GM19455 (cell line): ENCODE measurements around the gene L3MBTL4.
"Not testable (repeated sequence)": the region's sequence is repeated elsewhere in the genome, so short reads cannot be mapped to it uniquely, and the experiment has no call there.

Experiments used
- ATAC-seq: cut with Tn5 transposase; IDR thresholded peaks from one replicate; pipeline ENCODE4 v1.9.1; 2021; ENCODE audit not compliant: unreplicated experiment

L3MBTL4 gene

DNA sequence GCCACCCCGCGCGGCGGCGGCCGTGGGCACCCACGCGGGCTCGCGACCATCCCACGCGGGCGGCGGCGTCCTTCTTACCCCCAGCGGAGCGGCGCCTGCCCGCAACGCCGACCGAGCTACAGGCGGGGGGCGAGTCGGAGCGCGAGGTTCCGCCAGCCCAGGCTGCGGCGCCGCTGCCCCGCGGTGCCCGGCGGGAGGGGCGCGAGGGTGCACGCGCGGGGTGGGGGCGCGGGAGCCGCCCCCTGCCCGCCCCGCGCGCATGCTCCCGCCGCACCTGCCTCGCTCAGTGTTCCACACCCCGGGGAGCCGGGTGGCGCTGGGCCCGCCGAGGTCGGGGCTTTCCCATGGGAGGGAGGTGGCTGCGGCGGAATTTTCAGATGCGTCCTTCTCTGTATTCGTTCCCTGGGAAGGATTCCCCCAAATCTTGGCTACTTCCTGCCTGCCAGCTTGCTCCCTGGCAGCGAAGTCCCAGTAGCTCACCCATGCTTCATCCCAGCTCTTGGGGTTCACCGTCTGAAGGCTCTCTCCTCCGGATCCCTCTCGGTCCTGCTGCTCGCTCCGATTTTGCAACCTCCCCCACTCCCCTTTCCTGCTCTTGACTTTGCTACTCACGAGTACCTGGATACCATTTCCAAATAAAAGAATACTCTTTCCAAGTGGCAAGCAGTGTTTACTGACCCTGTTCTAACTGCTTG, at the start of gene L3MBTL4:
Gene L3MBTL4 (minus strand): TSS at position 189 of the 695 bp plus-strand sequence. CDS start 103,286 bp downstream, outside the sequence.
- peak; percentile 61 for ATAC-seq

DNA sequence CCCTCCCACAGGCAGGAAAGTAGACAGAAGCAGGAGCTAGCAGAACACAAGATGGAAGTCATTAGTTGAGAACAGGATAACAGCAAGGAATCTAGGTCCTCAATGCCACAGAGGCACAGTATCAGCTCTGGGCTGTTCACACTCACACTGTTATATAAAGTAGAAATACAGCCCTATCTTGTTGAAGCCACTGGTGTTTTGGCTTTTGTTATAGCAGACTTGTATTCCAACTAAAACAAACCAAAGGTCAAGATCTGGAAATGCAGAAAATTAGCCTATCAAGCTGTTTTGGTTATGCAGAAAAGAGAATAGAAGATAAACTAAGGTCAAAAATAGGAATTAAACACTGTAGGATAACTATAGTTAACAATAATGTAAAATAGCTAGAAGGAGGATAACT, 37.5 kb upstream of the L3MBTL4 start:
- ATAC-seq, result no peak

DNA sequence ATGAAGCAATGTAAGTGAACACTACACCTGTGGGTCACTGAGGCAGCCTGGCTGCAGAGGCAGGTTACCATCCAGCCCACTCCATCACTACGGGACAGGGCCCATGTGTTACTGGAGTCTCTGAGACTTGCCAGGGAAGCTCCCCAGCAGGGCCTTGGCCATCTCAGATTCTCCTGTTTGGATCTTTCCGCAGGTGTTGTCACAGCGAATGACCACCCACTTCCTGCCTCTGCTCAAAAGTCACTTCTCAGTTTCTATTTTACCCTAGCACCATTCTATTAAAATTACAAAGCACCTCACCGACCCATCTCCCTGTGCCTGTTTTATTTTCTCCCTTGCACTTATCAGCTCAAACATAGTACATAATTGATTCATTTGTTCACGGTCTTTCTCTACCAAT, 34.5 kb upstream of the L3MBTL4 start:
- peak; percentile 84 for ATAC-seq

DNA sequence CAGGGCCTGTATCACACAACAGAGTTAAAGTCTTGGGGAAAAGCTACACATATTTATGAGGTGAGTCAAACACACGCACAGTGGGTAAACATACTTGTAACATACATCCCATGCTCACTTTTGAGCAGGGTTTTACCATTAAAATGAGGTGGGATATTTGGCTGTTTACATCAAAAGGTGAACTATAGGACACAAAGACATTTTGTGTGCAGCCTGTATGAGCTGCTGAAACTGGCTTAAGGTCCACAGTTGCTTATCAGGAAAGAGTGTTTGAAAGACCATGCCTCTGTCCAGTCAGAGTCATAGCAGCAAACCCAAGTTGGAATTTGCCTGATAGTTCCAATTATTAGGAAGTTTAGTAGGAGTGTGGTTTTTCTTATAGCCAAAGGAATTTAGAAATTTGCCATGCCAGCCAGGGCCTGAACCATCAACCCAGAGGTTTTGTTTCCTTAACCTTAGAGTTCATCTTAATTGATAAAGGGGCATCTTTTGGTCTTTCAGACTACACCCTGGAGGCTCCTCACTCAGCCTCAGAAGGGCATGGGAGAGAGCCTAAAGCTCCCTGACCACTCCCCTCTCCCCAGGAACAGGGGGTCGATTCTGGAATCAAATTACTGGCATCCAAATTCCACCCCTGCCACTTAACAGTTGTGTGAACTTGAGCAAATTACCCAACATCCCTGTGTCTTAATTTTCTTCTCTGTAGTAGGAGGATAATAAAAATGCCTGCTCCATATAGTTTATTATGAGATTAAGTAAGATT, 29.9 kb upstream of the L3MBTL4 start:
- ATAC-seq, result no peak

DNA sequence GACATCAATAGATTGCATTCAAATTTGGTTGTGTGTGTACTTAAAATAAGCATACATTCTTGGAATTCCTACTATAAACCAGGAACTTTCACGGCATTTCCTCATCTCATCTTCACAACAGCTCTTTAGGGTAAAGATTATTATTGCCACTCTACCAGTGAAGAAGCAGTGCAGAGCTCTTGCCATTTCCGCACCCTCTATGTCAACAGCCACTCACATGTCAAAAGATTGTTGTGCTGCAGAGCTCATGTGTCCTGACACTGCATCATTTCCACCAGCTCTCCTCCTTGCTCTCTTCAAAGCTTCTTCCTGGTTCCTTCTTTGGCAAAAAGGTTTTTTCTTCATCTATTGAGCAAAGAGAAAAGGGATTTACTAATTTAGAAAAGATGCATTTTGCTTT, 26.5 kb upstream of the L3MBTL4 start:
- no peak for ATAC-seq

DNA sequence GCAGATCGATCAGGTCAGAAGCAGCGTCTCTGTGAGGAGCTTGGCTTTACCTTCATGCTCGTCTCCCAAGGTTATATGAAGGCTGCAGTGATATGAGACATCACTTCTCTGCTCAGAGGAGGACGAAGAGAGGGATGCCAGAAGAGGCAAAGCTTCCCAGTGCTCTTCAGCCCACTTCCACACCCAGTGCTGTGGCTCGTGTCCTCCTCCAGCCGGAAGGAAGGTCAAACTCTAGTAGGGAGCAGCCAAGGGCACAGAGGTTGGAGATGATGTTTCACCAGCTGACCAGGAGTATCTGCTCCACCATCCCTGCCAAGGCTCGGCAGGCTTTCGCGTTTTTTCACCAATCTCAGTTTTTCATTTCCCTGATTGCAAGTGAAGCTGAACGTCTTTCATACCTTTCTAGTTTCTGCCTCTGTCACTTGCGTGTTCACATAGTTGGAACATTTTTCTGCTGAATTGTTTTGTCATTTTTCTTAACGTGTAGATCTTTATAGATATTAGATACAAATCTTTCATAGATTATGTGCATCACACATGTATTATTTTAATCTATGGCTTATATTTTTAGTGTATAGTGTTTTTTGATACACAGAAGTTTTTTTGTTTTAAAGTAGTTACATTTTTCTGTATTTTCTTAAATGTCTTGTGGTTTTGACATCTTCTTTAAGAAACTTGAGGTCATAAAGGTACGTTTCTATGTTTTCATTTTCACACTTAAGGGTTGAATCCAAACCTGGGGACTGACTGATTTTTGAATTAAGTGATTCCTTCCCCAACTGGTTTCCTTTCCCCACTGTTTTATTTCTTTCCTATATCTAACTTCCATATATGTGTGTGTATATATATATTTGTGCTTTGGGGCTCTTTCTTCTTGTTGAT, 23.5 kb upstream of the L3MBTL4 start:
- ATAC-seq, result no peak

DNA sequence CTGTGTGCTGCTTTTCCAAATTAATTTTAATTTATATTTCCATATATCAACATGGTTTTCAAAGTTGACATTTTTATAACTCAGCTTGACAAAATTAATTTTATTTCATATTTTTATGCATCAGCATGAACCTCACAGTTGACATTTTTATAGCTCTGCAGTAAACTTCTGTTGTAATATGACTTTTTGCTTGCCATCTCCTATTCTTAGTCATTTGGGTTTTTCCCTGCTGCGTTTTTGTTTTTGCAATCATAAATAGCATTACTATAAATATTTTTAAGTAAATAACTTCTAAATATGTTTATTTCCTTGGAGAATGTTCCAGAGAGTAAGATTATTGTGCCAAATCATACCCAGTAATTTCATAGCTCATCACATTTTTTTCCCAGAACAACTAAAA, 21.0 kb upstream of the L3MBTL4 start:
- no peak for ATAC-seq

DNA sequence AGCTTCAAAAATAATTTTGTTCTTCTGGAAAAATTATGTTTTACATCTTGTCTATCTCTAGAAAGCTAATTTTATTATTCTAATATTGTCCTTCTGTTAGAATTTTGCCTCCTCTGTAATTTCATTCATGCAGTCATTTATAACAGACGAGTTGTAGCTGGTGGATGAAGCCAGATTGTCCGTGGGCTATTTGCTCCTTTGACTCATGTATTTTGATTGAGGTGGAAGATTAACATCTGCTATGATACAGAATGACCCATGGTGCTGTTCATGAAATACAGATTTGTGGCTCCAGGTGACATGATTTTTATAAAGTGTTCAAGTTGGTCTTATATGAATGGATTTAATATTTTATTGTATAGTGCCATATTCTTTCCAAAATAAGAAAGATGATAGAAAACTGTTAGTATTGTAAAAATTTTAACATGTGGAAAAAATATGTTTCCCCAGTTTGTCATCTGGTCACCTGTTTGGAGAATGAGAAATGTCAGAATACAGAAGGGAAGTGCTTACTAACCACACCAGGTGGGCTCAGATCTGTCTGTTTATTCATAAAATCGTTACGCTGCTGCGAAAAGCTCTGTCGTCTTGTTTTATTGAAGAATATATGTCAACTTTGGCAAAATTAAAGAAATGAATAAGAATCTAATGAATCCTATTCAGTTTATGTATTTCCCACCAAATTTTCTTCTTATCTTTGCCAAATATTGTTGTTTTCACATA, 20.4 kb upstream of the L3MBTL4 start:
- no peak for ATAC-seq

DNA sequence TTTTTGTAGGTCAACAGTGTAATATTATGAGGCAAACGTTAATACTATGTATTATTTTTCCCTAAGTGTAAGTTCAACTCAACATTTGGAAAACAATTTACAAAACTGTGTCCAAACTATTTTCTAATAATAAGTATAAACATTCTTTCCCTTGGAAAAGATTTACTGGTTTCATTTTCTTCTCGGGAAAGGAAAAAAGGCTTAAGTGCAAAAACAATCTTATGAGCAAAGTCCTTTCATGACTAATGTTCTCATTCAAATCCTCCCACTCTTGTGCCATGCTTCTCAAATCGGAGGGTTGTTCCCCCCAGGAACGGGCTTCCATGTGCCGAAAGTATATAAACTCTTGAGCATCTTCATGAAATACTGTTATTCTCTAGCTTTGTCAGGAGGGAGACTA, 19.8 kb upstream of the L3MBTL4 start:
- ATAC-seq, result no peak

DNA sequence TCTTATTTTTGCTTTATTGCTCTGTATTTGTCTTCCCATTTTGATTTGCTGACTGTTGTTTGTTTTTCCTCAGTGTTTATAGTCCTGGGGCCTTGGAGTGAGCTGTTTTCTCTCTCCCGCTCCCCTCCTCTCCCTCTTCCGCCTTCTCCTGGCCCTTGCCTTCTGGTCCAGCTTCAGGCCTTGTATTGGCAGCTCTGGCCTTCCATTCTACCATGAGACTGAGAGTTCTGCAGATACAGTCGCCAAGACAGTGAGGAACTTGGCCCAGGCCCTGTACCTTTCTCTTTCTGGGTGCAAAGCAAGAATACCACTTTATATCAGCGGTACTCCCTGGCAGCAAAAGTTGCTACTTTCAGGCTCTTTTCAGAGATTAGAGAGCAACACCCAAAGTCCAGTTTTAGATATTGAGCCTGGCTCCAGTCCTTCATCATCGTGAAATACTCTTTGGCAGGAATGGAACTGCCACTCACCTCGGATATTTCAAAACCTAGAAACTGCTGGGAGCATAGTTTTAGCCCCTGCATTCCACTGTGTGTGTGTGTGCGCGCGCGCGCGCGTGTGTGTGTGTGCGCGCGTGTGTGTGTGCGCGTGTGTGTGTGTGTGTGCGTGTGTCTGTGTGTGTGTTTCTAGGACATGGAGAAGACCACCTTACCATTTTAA, 17.1 kb upstream of the L3MBTL4 start:
- ATAC-seq, result no peak

DNA sequence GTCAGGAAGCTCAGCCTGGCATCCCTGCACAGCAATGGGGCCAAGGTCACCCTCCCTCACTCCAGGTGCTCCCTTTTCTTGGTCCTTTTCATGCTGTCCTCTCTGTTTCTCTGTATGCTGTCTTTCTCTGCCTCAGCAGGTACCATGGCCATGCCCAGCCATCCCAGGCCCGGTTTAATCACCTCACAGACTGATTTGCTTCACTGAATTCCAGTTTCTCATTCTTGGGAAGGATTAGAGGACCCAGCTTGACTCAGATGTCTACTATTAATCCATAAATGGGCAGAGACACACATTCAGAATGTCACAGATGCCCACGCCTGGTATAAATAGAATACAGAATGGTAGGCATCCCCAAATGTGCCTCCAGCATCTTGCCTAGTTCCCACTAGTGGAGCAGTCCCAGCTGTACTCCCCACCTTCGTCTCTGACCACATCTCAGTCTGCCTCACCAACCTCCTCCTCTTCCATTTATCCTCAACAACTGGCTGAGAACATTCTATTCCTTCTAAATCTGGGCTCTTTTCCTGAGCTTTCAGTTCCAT, 14.2 kb upstream of the L3MBTL4 start:
- no peak for ATAC-seq

DNA sequence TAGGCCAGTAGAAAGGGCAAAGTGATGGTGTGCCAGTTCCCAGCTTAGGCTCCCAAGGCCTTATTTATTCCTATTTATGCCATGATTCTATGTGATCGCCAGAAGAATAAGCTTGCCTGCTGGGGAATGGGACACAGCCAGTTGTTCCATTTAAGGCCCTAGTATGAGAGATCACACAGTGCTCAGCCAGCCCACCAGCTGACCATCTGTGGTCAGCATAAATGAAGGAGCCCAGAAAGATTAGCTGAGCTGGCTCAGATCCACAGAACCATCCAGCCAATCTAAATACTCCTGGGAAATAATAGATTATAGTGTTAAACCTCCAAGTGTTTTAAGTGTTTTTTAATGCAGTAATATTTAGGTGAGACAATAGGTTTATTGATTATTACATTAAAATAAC, 12.6 kb upstream of the L3MBTL4 start:
- no peak for ATAC-seq

DNA sequence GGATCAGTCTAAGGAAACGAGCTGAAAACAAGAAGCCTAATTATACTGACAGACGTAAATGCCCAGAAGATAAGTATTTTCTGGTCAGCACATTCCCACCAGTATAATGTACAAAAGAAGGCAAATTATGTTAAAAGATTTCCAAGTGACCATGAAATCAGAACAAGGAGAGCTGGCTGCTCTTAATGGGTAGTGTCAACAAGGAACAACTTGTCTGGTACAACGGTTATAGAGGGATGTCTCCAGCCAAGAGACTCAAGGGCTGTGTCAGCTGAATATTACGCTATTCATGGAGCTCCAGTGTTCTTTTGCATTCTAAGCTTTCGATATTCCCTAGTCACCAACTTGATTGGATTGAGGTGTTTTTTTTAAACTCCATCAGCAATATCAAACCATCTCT, 8.6 kb upstream of the L3MBTL4 start:
- no peak for ATAC-seq

DNA sequence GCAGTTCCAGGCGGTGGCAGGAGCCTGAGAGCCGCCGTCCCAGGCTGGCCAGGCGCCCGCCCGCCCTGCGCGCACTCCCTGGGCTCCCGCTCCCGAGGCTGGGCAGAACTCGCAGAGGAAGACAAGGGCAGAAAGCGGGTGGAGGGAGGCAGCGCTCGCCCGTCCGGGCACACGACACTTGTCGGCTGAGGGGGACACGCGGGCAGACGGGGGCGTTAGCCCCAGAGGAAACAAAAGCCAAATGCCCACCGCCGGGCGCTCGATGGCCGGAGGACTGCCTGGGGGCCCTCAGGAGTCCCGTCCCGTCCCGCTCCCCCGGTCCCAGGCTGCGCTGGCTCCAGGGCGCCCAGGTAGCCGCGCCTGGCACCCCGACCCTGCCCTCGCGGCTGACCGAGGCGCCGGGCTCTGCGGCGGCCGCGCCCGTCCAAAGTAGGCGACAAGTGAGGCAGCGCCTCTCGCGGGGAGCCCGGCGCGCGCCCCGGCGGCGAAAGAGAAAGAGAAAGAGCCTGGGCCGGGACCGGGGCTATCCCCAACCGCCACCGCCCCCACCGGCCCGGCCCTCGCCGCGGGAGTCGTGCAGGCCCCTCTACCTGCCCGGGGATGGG, 491 bp downstream of the L3MBTL4 start:
- ATAC-seq, result peak; percentile 87

DNA sequence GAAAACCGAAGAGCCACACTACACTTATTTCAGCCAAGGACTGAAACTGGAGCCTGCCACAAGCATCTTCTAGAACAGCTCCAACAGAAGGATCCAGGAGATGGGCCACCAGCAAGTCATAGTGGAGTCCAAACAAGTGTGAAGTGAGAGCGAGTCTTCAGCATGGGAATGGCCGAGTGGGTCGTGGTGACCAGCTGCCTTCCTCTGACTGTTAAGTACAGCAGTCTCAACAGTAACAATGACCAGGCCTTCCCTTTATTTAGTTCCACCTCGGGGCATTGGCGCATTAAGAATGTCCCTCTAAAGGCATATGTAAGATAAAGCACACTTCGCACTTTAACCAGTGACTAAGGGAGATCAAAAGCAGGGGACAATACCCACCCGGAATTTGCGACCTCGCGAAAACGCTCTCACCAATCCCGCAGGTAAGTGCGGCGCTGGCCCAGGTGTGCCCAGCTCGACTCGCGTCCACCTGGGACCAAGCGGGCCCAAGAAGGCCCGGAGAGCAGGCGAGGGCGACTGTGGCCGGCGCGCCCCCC, 1.1 kb downstream of the L3MBTL4 start:
- ATAC-seq, result no peak

DNA sequence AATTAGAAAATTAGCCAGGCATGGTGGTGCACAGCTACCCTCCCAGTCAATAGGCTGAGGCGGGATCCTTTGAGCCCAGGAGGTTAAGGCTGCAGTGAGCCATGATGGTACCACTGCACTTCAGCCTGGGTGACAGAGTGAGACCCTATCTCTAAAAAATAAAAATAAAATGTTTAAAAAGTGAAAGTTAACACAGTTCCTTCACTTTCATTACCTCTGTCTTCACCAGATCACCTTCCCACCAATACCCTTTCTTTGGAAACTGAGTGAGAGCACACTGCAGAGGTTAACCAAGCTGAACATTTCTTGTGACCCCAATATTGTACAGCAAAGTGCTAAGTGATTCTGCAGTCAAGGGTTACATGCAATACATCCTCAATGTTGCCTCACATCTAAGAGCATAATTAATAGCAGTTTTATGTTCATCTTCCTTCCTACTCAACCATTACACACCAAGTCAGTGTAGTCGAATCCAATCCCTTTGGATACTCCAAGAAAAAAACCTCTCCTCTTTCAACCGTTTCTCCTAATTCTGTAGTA, 1.7 kb downstream of the L3MBTL4 start:
- ATAC-seq, result no peak

DNA sequence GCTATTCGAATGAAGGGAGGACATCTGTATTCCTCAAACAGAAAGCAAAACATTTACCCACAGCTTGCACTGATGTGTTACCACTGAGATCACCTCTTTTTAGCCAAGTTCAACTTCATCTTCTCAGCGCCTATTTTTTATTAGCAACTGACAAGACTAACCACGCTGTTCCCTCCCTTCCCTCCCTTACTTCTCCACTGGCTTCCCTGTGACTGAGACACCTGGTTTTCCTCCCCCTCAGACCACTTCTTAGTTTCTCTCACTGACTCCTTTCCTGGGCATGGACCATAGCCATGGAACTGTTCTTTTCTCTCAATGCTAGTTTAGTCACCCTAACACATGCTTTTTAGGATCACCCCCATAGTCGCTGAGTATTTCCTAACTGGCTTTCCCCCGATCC, 3.3 kb downstream of the L3MBTL4 start:
- ATAC-seq, result no peak

DNA sequence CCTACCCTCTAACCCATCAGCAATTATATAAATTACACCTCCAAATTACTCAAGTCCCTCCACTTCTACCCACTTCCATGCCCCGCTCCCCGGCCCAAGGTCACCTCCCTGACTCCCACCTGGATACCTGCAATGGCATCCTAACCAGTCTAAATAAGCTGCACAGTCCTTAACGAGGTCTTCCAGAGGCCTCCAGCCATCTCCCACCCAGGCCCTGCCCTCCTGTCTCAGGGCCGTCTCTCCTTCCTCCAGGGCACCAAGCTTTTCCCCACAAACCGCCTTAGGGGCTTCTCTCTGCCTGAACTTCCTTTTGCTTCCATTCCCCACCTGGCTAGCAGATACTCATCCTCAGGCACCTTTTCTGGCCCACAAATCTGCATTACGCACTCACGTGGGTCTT, 4.8 kb downstream of the L3MBTL4 start:
- no peak for ATAC-seq

DNA sequence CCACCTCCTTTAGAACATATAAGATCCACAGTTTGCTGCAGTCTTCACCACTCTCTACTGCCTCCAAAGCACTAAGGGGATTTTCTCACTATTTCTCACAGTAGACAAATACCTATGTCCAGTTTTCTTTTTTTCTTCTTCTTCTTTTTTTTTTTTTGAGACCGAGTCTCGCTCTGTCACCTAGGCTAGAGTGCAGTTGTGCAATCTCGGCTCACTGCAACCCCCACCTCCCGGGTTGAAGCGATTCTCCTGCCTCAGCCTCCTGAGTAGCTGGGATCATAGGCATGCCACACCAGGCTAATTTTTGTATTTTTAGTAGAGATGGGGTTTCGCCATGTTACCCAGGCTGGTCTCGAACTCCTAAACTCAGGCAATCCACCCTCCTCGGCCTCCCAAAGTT, 6.2 kb downstream of the L3MBTL4 start:
- ATAC-seq, result not testable (repeated sequence)
